GM21717 (cell line): ENCODE data around the gene SYCE3.
"Not testable (repeated sequence)": the region's sequence is repeated elsewhere in the genome, so short reads cannot be mapped to it uniquely, and the experiment has no call there.

Source experiments
- ATAC-seq: cut with Tn5 transposase; IDR thresholded peaks from one replicate; pipeline ENCODE4 v1.9.1; 2021; ENCODE audit warnings: mild to moderate bottlenecking, moderate library complexity; ENCODE audit not compliant: unreplicated experiment

Gene SYCE3

GRCh38 chr22:50522806-50523438 is 39.8 kb downstream of the SYCE3 start:
- ATAC-seq = no peak

- no peak for ATAC-seq
These were observed 40.4 kb downstream of the SYCE3 start for GRCh38 chr22:50522208-50522805.

GRCh38 chr22:50521710-50522109 is 41.0 kb downstream of the SYCE3 start:
- ATAC-seq = no peak

- no peak for ATAC-seq
These were observed 41.8 kb downstream of the SYCE3 start for GRCh38 chr22:50520826-50521453.

GRCh38 chr22:50520184-50520583 is 42.5 kb downstream of the SYCE3 start:
- not testable (repeated sequence) for ATAC-seq

- ATAC-seq = no peak
These were observed 43.6 kb downstream of the SYCE3 start for GRCh38 chr22:50519151-50519550.

- ATAC-seq = no peak
These were observed 44.1 kb downstream of the SYCE3 start for GRCh38 chr22:50518606-50519005.

- ATAC-seq = no peak
These were observed 45.0 kb downstream of the SYCE3 start for GRCh38 chr22:50517495-50518260.

GRCh38 chr22:50516891-50517290 is 45.8 kb downstream of the SYCE3 start:
- no peak for ATAC-seq

GRCh38 chr22:50516068-50516467 is 46.7 kb downstream of the SYCE3 start:
- ATAC-seq = no peak

- no peak for ATAC-seq
These were observed 49.5 kb downstream of the SYCE3 start for GRCh38 chr22:50513175-50513574.

GRCh38 chr22:50508897-50509296 is 53.8 kb downstream of the SYCE3 start:
- no peak for ATAC-seq

- ATAC-seq = peak; percentile 52
These were observed 54.5 kb downstream of the SYCE3 start, which contains the start of gene NCAPH2 for GRCh38 chr22:50507991-50508884. TSS of gene NCAPH2 (plus strand) at chr22:50508224. CDS start at chr22:50508338, 114 bp downstream.

GRCh38 chr22:50507421-50507990 is 55.2 kb downstream of the SYCE3 start, which contains the start of gene LMF2:
TSS of gene LMF2 (minus strand) at chr22:50507702. CDS start at chr22:50507675, 27 bp downstream.
- peak; percentile 35 for ATAC-seq

GRCh38 chr22:50506611-50507420 is 55.9 kb downstream of the SYCE3 start:
- ATAC-seq = no peak

- ATAC-seq = no peak
These were observed 56.7 kb downstream of the SYCE3 start for GRCh38 chr22:50505776-50506610.

GRCh38 chr22:50505276-50505775 is 57.4 kb downstream of the SYCE3 start:
- no peak for ATAC-seq
